ENCODE measurements around the gene MYOD1. TPM values are rescaled to one million over a fixed set of nuclear protein-coding genes. Genes with fewer than 3 reads are reported as not detected.

The MYOD1 gene
- total and polyA plus RNA-seq, 8 donors = not detected

DNA sequence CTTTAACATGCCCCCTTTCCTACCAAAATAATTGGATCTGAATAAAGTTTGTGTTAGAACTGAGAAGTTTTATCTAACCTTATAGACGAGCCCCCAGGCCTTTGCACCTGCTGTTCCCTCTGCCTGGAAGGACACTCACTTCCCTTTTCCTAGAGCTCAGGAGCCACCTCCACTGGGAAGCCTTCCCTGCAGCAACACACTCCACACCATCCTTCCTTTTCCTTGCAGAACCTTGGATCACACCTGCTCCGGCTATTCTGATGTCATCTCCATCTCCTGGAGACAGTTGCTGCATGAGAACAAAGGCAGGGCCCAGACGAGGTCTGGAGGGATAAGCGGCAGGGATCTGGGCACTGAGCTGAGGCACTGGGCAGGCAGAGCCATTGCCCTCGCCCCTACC lies 22.6 kb upstream of the MYOD1 start:
- no peak overlapping the region for H3K4me3 ChIP-seq
- DNase-seq = no peak
- no peaks in the 10 kb centered on the region for H3K4me1 ChIP-seq
- peaks cover 30 to 64% of the 10 kb centered on the region in 2 donors for H3K27me3 ChIP-seq
- intact Hi-C loops (cut with DNase I) = no loop called here
- no peaks in the 10 kb centered on the region for H3K36me3 ChIP-seq
- H3K9me3 ChIP-seq = no peaks in the 10 kb centered on the region
- no peak overlapping the region for H3K27ac ChIP-seq
- TF ChIP-seq, protein P1, sequence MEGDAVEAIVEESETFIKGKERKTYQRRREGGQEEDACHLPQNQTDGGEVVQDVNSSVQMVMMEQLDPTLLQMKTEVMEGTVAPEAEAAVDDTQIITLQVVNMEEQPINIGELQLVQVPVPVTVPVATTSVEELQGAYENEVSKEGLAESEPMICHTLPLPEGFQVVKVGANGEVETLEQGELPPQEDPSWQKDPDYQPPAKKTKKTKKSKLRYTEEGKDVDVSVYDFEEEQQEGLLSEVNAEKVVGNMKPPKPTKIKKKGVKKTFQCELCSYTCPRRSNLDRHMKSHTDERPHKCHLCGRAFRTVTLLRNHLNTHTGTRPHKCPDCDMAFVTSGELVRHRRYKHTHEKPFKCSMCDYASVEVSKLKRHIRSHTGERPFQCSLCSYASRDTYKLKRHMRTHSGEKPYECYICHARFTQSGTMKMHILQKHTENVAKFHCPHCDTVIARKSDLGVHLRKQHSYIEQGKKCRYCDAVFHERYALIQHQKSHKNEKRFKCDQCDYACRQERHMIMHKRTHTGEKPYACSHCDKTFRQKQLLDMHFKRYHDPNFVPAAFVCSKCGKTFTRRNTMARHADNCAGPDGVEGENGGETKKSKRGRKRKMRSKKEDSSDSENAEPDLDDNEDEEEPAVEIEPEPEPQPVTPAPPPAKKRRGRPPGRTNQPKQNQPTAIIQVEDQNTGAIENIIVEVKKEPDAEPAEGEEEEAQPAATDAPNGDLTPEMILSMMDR (IDR thresholded peaks at IDR 0.05) = no peak
- no peak for ATAC-seq

DNA sequence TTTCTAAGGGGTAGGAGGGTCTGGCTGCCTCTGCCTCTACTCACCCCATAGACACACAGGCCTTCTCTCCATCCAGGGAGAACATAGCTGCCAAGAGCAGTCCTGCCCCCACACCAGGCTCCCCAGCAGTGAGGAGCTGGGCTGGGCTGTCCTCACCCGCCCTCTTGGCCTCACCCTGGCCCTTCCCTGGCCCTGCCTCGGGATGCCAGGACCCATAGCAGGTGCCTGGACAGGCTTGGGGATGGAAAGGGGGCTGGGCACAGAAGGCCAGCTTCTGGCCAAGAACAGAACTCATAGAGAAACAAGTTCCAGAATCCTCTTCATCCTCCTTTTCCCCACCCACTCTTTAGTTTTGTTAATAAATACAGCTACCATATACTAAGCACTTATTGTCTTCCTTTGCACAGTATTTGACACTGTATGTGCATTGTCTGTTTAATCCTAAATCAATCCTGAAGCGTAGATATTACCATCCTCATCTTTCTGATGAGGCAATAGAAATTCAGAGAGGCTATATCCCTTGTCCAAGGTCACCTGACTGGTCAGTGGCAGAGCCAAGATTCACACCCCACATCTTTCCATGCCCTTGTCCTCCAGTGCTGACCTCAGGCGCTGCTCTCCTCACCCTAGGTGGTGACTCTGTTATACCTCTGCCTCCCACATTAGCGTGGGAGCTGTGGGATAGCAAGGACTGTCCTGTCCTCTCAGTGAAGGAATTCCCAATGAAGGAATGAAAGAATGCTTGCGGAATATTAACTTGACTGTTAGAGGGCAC lies 22.0 kb upstream of the MYOD1 start:
- Histone ChIP-seq H3K4me1 (no peaks in the 10 kb centered on the region), H3K36me3 (no peaks in the 10 kb centered on the region)

DNA sequence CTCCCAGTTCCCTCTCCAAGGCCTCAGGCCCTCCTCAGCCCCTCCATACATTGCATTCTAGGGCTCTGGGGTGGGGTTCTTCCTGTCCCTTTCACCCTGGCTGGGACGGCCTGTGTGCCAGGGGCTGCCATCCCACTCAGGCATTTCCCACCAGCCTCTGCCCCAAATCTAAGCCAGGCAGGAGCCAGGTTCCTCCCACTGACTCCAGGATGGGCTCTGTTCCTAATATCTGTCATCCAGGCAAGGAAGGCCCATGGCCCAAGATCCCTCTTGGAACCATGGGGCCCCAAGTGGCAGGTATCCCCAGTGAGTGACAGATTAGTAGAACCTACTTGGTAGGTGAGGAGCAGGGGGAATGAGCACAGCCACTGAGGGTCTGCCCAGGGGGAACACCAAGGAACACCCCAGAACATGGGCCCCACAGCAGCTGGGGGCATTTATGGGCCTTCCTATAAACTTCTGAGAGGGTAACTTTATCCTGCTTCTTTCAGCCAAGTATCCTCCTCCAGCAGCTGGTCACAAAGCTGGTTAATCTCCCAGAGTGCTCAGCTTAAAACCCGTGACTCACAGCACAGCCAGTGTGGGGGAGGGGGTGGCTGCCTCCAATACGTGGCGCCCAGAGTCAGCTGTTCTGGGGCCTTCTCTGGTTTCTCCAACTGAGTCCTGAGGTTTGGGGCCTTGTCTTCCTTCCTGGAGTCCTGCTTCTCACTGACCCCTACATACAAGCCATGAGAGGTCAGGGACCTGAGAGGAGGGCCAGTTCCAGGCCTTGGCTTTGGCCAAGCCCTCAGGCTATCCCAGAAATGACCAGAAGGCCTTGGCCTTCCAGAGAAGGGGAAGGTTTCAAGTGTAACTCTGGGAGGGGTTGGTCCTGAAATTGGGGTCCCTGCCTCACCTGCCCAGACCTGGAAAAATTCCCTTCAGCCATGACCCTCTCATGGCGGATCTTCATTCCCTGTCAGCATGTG lies 19.9 kb upstream of the MYOD1 start:
- intact Hi-C loops (cut with DNase I) = no loop called here
- Histone ChIP-seq H3K27ac (no peak overlapping the region), H3K36me3 (no peaks in the 10 kb centered on the region), H3K27me3 (peaks cover 28 to 39% of the 10 kb centered on the region in 2 donors), H3K9me3 (peaks cover 0 to 8% of the 10 kb centered on the region in 2 donors), H3K4me3 (no peak overlapping the region), H3K4me1 (no peaks in the 10 kb centered on the region)
- ATAC-seq (no peak), DNase-seq (no peak)
- TF ChIP-seq, protein P1 (IDR thresholded peaks at IDR 0.05) = no peak

More for the DNA sequence above, 22.0 kb upstream of the MYOD1 start:
- Histone ChIP-seq H3K27ac (no peak overlapping the region), H3K4me3 (no peak overlapping the region), H3K9me3 (no peaks in the 10 kb centered on the region), H3K27me3 (peaks cover 30 to 59% of the 10 kb centered on the region in 2 donors)
- intact Hi-C loops (cut with DNase I) = no loop called here
- DNase-seq = no peak
- ATAC-seq = no peak
- TF ChIP-seq, protein P1 (IDR thresholded peaks at IDR 0.05) = no peak

DNA sequence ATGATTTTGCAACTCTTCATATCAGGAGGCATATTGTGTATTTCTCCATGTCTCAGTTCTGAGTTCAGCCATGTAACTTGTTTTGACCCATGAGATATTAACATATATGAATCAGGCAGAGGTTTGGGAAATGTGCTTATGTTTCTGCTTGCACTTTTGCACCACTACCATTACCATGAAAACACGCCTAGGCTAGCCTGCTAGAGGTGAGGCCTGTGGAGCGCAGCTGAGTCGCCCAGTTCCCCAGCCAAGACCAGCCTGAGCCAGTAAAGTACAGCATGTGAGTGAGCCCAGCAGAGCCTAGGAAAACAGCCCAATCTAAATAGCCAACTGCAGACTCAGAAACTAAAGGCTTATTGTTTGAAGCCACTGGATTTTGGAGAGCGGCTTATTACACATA lies 18.4 kb upstream of the MYOD1 start:
- Histone ChIP-seq H3K36me3 (no peaks in the 10 kb centered on the region), H3K9me3 (peaks cover 0 to 8% of the 10 kb centered on the region in 2 donors), H3K27me3 (peaks cover 12 to 23% of the 10 kb centered on the region in 2 donors), H3K27ac (no peak overlapping the region), H3K4me3 (no peak overlapping the region), H3K4me1 (no peaks in the 10 kb centered on the region)
- TF ChIP-seq, protein P1 (IDR thresholded peaks at IDR 0.05) = no peak
- intact Hi-C loops (cut with DNase I) = no loop called here
- ATAC-seq = no peak
- no peak for DNase-seq

DNA sequence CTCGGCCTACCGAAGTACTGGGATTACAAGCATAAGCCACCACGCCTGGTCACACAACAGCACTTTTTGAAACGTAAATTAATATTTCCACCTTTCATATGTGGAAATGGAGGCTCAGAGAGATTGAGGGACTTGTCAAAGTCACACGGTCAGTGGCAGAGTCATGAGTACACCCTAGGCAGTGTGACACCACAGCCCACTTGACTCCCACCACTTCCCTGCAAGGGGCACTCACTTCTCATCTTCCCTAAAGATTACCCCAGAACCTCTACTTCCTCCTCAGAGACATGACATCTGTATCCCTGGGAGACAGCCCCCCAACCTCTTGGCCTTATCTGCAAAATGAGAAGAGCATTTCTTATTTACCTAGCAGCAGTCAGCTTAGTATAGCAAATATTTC lies 16.5 kb upstream of the MYOD1 start:
- intact Hi-C loops (cut with DNase I) = no loop called here
- no peak for DNase-seq
- Histone ChIP-seq H3K4me1 (no peaks in the 10 kb centered on the region), H3K27ac (no peak overlapping the region), H3K36me3 (no peaks in the 10 kb centered on the region), H3K4me3 (no peak overlapping the region), H3K27me3 (peaks cover 0 to 4% of the 10 kb centered on the region in 2 donors), H3K9me3 (peaks cover 0 to 8% of the 10 kb centered on the region in 2 donors)
- ATAC-seq = no peak
- TF ChIP-seq, protein P1 (IDR thresholded peaks at IDR 0.05) = no peak

All from left lung (tissue), 10 donors.